ENCODE measurements around the gene TSHZ1. TPM values are rescaled to one million over a fixed set of nuclear protein-coding genes. Genes with fewer than 3 reads are reported as not detected.

TSHZ1 gene
- total and polyA plus RNA-seq, 7 donors: 2.0 to 10.5 (median 9.7) TPM

DNA sequence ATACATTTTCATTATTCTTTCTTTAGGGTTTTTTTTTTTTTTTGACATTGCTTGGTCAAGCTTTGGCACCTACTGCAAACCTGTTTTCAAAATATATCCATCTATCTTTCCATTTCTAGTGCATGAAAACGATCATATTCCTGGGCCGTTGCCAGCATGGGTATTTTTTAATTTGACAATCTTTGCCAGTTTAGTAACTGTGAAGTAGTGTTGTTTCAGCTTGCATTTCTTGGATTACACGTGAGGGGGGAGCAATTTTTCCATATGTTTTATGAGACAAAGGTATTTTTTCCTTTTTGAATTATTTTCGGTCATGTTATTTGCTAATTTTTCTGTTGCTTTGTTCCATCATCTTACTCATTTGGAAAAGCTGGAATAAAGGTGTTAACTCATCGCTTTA, 40.9 kb downstream of the TSHZ1 start:
- intact Hi-C loops (cut with DNase I): no loop called here
- no peak for DNase-seq
- TF ChIP-seq, protein P1, sequence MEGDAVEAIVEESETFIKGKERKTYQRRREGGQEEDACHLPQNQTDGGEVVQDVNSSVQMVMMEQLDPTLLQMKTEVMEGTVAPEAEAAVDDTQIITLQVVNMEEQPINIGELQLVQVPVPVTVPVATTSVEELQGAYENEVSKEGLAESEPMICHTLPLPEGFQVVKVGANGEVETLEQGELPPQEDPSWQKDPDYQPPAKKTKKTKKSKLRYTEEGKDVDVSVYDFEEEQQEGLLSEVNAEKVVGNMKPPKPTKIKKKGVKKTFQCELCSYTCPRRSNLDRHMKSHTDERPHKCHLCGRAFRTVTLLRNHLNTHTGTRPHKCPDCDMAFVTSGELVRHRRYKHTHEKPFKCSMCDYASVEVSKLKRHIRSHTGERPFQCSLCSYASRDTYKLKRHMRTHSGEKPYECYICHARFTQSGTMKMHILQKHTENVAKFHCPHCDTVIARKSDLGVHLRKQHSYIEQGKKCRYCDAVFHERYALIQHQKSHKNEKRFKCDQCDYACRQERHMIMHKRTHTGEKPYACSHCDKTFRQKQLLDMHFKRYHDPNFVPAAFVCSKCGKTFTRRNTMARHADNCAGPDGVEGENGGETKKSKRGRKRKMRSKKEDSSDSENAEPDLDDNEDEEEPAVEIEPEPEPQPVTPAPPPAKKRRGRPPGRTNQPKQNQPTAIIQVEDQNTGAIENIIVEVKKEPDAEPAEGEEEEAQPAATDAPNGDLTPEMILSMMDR (IDR thresholded peaks at IDR 0.05): no peak
- WGBS, 3 donors: 53 to 62% (median 56%) methylated on average over 5 of the region's 5 CpGs
- H3K36me3 ChIP-seq (ENCODE audit: insufficient read depth in 1 of 2, low read depth in 1 of 2): no peaks in the 10 kb centered on the region
- no peak for ATAC-seq
- no peaks in the 10 kb centered on the region for H3K9me3 ChIP-seq
- no peak overlapping the region for H3K4me3 ChIP-seq
- no peaks in the 10 kb centered on the region for H3K27me3 ChIP-seq (ENCODE audit: insufficient read depth in 3 of 3, low read length in 2 of 3)
- no peak overlapping the region for H3K27ac ChIP-seq
- H3K4me1 ChIP-seq: peaks cover 44% of the 10 kb centered on the region

DNA sequence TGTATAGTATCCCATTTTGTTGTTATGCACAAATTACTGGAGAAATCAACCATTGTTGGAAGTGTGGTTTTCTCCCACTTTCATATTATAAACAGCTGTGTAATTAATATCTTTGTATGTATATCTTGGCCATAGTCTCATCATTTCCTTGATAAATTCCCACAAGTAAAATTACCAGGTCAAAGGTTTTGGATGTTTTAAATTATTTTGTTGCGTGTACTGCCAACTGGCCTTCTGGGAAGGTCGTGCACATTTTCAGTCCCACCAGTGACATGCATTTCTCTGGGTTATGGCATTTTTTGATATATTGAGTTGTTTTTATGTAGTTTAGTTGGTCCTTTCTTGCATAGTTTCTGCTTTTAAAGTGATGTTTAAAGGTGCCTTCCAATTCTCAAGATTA, 41.5 kb downstream of the TSHZ1 start:
- H3K4me3 ChIP-seq: no peak overlapping the region
- intact Hi-C loops (cut with DNase I): no loop called here
- H3K9me3 ChIP-seq: no peaks in the 10 kb centered on the region
- DNase-seq: no peak
- H3K36me3 ChIP-seq (ENCODE audit: insufficient read depth in 1 of 2, low read depth in 1 of 2): no peaks in the 10 kb centered on the region
- H3K27me3 ChIP-seq (ENCODE audit: insufficient read depth in 3 of 3, low read length in 2 of 3): no peaks in the 10 kb centered on the region
- TF ChIP-seq, protein P1 (IDR thresholded peaks at IDR 0.05): no peak
- 14 to 34% (median 23%) methylated on average over 2 of the region's 2 CpGs for WGBS, 3 donors
- H3K4me1 ChIP-seq: peaks cover 38% of the 10 kb centered on the region
- no peak overlapping the region for H3K27ac ChIP-seq
- no peak for ATAC-seq

DNA sequence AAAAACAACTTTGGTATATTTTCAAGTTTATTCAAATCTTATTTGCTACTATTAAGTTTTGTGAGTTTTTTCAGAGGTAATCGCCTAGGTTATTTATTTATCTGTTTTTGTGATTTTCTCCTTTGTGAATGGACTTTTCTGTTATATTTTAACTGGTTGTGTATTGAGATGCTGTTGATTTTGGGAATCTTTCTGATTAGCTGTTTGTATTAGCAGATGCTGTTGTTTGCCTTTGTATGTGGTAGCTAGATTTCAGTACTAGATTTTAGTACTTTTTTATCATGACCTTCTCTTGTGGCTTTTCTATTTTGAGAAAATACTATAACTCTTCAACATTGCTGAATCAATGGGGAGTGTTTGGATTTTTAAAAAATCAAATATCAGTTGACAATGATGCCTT, 42.4 kb downstream of the TSHZ1 start:
- intact Hi-C loops (cut with DNase I): no loop called here
- no peak overlapping the region for H3K27ac ChIP-seq
- DNase-seq: no peak
- TF ChIP-seq, protein P1 (IDR thresholded peaks at IDR 0.05): no peak
- no peaks in the 10 kb centered on the region for H3K27me3 ChIP-seq (ENCODE audit: insufficient read depth in 3 of 3, low read length in 2 of 3)
- no peaks in the 10 kb centered on the region for H3K9me3 ChIP-seq
- H3K4me1 ChIP-seq: peaks cover 36% of the 10 kb centered on the region
- no peak for ATAC-seq
- 83 to 95% (median 89%) methylated on average over 1 of the region's 1 CpG for WGBS, 3 donors
- no peak overlapping the region for H3K4me3 ChIP-seq
- H3K36me3 ChIP-seq (ENCODE audit: insufficient read depth in 1 of 2, low read depth in 1 of 2): no peaks in the 10 kb centered on the region

DNA sequence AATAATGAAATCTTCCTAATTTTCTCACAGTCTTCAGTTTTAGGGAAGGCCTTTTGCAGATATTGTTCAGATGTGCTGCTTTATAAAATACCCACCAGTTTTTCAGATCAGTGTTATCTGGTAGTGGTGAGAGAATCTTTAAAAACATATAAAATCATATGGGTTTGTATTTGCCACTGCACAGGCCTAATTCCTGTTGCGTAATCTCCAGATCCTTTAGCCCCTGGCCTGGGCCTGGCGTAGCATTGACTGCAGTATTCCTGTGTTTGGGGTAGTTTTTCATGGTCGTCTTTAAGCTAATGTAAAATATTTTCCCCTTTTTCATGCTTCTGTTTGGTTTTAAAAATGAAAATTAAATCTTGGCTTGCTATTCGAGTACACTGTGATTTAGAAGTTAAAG, 43.2 kb downstream of the TSHZ1 start:
- WGBS, 3 donors: 59 to 77% (median 63%) methylated on average over 4 of the region's 4 CpGs
- DNase-seq (no peak), ATAC-seq (peak in 2 of 4 donors; percentile 43 to 55)
- Histone ChIP-seq H3K27me3 (ENCODE audit: insufficient read depth in 3 of 3, low read length in 2 of 3) (no peaks in the 10 kb centered on the region), H3K4me1 (peaks cover 36% of the 10 kb centered on the region), H3K9me3 (no peaks in the 10 kb centered on the region), H3K36me3 (ENCODE audit: insufficient read depth in 1 of 2, low read depth in 1 of 2) (no peaks in the 10 kb centered on the region), H3K4me3 (no peak overlapping the region), H3K27ac (no peak overlapping the region)
- intact Hi-C loops (cut with DNase I): no loop called here
- TF ChIP-seq, protein P1 (IDR thresholded peaks at IDR 0.05): no peak

DNA sequence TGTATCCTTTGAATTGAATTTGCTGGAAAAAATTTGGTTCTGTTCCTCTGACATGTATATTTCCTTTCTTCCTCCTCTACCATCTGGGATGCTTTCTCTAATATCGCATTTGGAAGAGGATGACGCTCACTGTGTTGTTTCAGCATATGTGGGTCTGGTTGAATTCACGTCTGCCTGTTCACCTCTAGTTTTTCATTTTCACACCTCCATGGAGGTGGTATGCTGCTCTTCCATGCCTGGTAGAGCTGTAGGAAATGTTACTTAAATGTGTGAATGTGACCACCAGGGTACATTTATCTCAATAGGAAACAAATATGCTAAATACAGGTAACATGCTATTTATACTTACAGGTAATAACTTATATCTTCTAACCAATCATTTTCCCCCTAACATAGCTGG, 44.5 kb downstream of the TSHZ1 start:
- intact Hi-C loops (cut with DNase I): no loop called here
- Histone ChIP-seq H3K36me3 (ENCODE audit: insufficient read depth in 1 of 2, low read depth in 1 of 2) (no peaks in the 10 kb centered on the region), H3K4me3 (no peak overlapping the region), H3K9me3 (no peaks in the 10 kb centered on the region), H3K27me3 (ENCODE audit: insufficient read depth in 3 of 3, low read length in 2 of 3) (no peaks in the 10 kb centered on the region), H3K4me1 (peaks cover 36% of the 10 kb centered on the region), H3K27ac (no peak overlapping the region)
- TF ChIP-seq, protein P1 (IDR thresholded peaks at IDR 0.05): no peak
- WGBS, 3 donors: 91 to 96% (median 93%) methylated on average over 3 of the region's 3 CpGs
- no peak for DNase-seq
- no peak for ATAC-seq

Measured in psoas muscle (tissue), 8 donors.